Uterus (tissue), 2 donors: ENCODE results near the gene TLR8.

Source experiments
- CTCF ChIP-seq, 4 experiments: fragments of 200-600 bp in 2 of 4; fragments of 450-650 bp in 2 of 4; sonication (generic) in 2 of 4; IDR thresholded peaks; one replicate each; pipeline ENCODE4 v1.5.1; 2016 to 2019; ENCODE audit warnings: antibody characterized with exemption in 4 of 4, mild to moderate bottlenecking in 2 of 4, moderate library complexity in 1 of 4
- POLR2A ChIP-seq, 2 donors: fragments of 450-650 bp; IDR thresholded peaks; one replicate each; pipeline ENCODE4 v1.6.1; 2016; ENCODE audit warnings: antibody characterized with exemption in 2 of 2, mild to moderate bottlenecking in 1 of 2, moderate library complexity in 1 of 2

GRCh38 chrX:12866451-12867377 lies 39.7 kb upstream of the TLR8 start, which contains the start of gene TLR7:
- TF ChIP-seq CTCF (IDR thresholded peaks at IDR 0.05) (no peak), POLR2A (IDR thresholded peaks at IDR 0.05) (no peak)
